C4-2B (cell line): Measurements from ENCODE around the gene AQP6.

ENCODE experiments used
- ZFX ChIP-seq: fragments of 450-650 bp; IDR thresholded peaks from 2 replicates; pipeline ENCODE4 v1.6.1; 2017
- TF ChIP-seq, protein P1 (sequence below): fragments of 450-650 bp; conservative IDR thresholded peaks from 2 replicates; pipeline ENCODE4 v1.5.1; 2017; ENCODE audit warnings: mild to moderate bottlenecking

DNA sequence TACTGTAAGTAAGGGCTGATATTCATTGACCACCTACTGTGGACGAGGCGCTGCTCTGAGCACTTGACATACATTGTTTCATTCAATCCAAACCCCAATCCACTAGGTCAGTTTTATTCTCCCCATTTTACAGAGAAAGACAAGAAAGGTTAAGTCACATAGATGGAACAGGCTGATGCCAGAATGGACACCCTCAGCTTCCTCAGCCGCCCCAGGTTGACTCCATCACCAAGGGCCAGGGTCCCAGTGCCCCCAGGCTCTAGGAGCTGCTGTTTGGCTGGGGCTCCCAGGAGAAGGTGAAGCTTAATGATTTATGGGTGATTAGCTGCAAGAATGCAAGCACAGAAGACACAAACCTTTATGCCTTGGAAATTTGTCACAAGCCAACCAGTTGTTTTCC, 22.9 kb upstream of the AQP6 start:
- TF ChIP-seq, protein P1, sequence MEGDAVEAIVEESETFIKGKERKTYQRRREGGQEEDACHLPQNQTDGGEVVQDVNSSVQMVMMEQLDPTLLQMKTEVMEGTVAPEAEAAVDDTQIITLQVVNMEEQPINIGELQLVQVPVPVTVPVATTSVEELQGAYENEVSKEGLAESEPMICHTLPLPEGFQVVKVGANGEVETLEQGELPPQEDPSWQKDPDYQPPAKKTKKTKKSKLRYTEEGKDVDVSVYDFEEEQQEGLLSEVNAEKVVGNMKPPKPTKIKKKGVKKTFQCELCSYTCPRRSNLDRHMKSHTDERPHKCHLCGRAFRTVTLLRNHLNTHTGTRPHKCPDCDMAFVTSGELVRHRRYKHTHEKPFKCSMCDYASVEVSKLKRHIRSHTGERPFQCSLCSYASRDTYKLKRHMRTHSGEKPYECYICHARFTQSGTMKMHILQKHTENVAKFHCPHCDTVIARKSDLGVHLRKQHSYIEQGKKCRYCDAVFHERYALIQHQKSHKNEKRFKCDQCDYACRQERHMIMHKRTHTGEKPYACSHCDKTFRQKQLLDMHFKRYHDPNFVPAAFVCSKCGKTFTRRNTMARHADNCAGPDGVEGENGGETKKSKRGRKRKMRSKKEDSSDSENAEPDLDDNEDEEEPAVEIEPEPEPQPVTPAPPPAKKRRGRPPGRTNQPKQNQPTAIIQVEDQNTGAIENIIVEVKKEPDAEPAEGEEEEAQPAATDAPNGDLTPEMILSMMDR, result no peak
- no peak for TF ChIP-seq ZFX
